HepG2 (cell line): Measurements from ENCODE around the gene NPEPL1. TPM values are rescaled to one million over a fixed set of nuclear protein-coding genes. Genes with fewer than 3 reads are reported as not detected.

ENCODE experiments used
- ATAC-seq: fragments of 200-7000 bp; cut with Tn5 transposase; 3 replicates; pipeline ENCODE4 v1.9.1; 2020; ENCODE audit warnings: mild to moderate bottlenecking, moderate library complexity
- BruUV-seq: library from RNA; stranded (reverse); fragments of 400-500 nt; replicated peaks from 2 replicates; lab custom pipeline; 2021; lab: Mats Ljungman, UMichigan
- CTCF ChIA-PET: fragments of 300-600 bp; formaldehyde crosslinking; extraction: SDS; loops from one replicate; lab custom pipeline; 2021; ENCODE audit warnings: low total read pairs, inconsistent platforms, low intra/inter-chr PET ratio; lab: Yijun Ruan, JAX
- POLR2A ChIA-PET: fragments of 350-600 bp; sonication (Branson Sonifier 250); formaldehyde crosslinking; loops from one replicate; lab custom pipeline; 2020; ENCODE audit warnings: antibody characterized with exemption, inconsistent platforms; lab: Yijun Ruan, JAX
- DNase-seq: peaks from one replicate; pipeline ENCODE4 v3.0.0-alpha.2; 2015; ENCODE audit warnings: low spot score
- FAIRE-seq: peaks from 3 replicates; lab custom pipeline; 2011; peaks lifted over from hg19 to GRCh38; lab: Jason Lieb, UNC
- H2AFZ ChIP-seq: one replicate; pipeline ENCODE4 v1.6.1; 2011; ENCODE audit warnings: low read length, inconsistent platforms
- H3K27ac ChIP-seq: fragments of 300-600 bp; 3 replicates; pipeline ENCODE4 v1.8.0; 2011; ENCODE audit warnings: mixed run types, mild to moderate bottlenecking, mixed read lengths, low read length, inconsistent platforms; ENCODE audit not compliant: insufficient read depth; ENCODE audit errors: extremely low read length
- H3K27me3 ChIP-seq, 2 experiments: fragments of 200-600 bp in 1 of 2; 2 replicates in 1 of 2; 3 replicates in 1 of 2; pipeline versions ENCODE4 v1.6.0 to v1.8.0; 2011; ENCODE audit warnings: low read length in 2 of 2, mild to moderate bottlenecking in 2 of 2, moderate library complexity in 2 of 2, inconsistent platforms in 1 of 2; ENCODE audit not compliant: insufficient read depth in 2 of 2, control insufficient read depth in 1 of 2
- H3K36me3 ChIP-seq, 2 experiments: fragments of 200-600 bp in 1 of 2; replicated peaks in 1 of 2; 2 replicates in 1 of 2; 3 replicates in 1 of 2; pipeline versions ENCODE4 v1.5.1 to v1.8.0; 2011; ENCODE audit warnings: low read length in 2 of 2, inconsistent platforms in 1 of 2; ENCODE audit not compliant: insufficient read depth in 2 of 2, control insufficient read depth in 1 of 2
- H3K4me1 ChIP-seq: 2 replicates; pipeline ENCODE4 v1.5.1; 2012; ENCODE audit warnings: low read length, inconsistent platforms; ENCODE audit not compliant: insufficient read depth
- H3K4me2 ChIP-seq: 2 replicates; pipeline ENCODE4 v1.6.0; 2011; ENCODE audit warnings: low read depth, low read length, inconsistent platforms
- H3K4me3 ChIP-seq, 3 experiments: fragments of 200-600 bp in 1 of 3; sonication (generic), shearing (Covaris generic) in 1 of 3; replicated peaks in 1 of 3; 2 replicates each; pipeline ENCODE4 v1.5.1; 2011 to 2016; ENCODE audit warnings: low read length in 3 of 3, inconsistent platforms in 2 of 3, low read depth in 2 of 3, mild to moderate bottlenecking in 2 of 3, control low read depth in 1 of 3, mixed read lengths in 1 of 3; ENCODE audit not compliant: insufficient read depth in 1 of 3
- H3K79me2 ChIP-seq: one replicate; pipeline ENCODE4 v1.6.1; 2011; ENCODE audit warnings: low read length, inconsistent platforms; ENCODE audit not compliant: insufficient read depth
- H3K9ac ChIP-seq: 2 replicates; pipeline ENCODE4 v1.6.0; 2011; ENCODE audit warnings: mild to moderate bottlenecking, low read depth, low read length, inconsistent platforms; ENCODE audit not compliant: insufficient read depth
- H3K9me3 ChIP-seq: 2 replicates; pipeline ENCODE4 v1.5.1; 2012; ENCODE audit warnings: mild to moderate bottlenecking, low read length
- H4K20me1 ChIP-seq: 2 replicates; pipeline ENCODE4 v1.6.0; 2011; ENCODE audit warnings: inconsistent platforms, mild to moderate bottlenecking, low read length, moderate library complexity; ENCODE audit not compliant: insufficient read depth
- JUNB ChIP-seq: sonication (generic); formaldehyde crosslinking; IDR thresholded peaks from 2 replicates; pipeline ENCODE4 v1.8.0; 2022; ENCODE audit warnings: missing genetic modification reagents, mild to moderate bottlenecking, borderline replicate concordance
- MAZ ChIP-seq, 2 experiments: sonication (generic) in 1 of 2; formaldehyde crosslinking in 1 of 2; IDR thresholded peaks; 2 replicates each; pipeline versions ENCODE4 v1.5.0 to v1.6.1; 2012 to 2020; ENCODE audit warnings: low read depth in 2 of 2, mild to moderate bottlenecking in 2 of 2, borderline replicate concordance in 1 of 2, improper control_type of control experiment in 1 of 2, low read length in 1 of 2, missing genetic modification reagents in 1 of 2, moderate library complexity in 1 of 2
- MLLT10 ChIP-seq: sonication (generic); formaldehyde crosslinking; IDR thresholded peaks from 2 replicates; pipeline ENCODE4 v1.4.0; 2020; ENCODE audit warnings: missing genetic modification reagents
- NFE2L2 ChIP-seq: fragments of 150-350 bp; IDR thresholded peaks from 2 replicates; pipeline ENCODE4 v1.6.1; 2014; ENCODE audit warnings: low read length
- ONECUT2 ChIP-seq: sonication (generic); formaldehyde crosslinking; IDR thresholded peaks from 2 replicates; pipeline ENCODE4 v1.4.0; 2020; ENCODE audit warnings: missing genetic modification reagents
- XRCC5 ChIP-seq: fragments of 200-400 bp; formaldehyde crosslinking; optimal IDR thresholded peaks from 2 replicates; pipeline ENCODE3; 2017; ENCODE audit warnings: mild to moderate bottlenecking, low read length
- ZNF335 ChIP-seq: sonication (generic); formaldehyde crosslinking; IDR thresholded peaks from 2 replicates; pipeline ENCODE4 v1.4.0; 2020; ENCODE audit warnings: missing genetic modification reagents
- ZNF652 ChIP-seq: IDR thresholded peaks from 2 replicates; pipeline ENCODE4 v1.6.1; 2016; ENCODE audit warnings: low read depth, borderline replicate concordance
- WGBS: methylation state at CpG from one replicate; pipeline ENCODE4 v1.1.6; 2017; ENCODE audit warnings: low lambda C conversion rate; 5-methylcytosine and 5-hydroxymethylcytosine counted together
- in situ Hi-C: cut with HindIII; loops from 2 replicates; pipeline ENCODE4 v1.10.0; 2017; ENCODE audit warnings: low pct_unique_long_range_greater_than_20kb; ENCODE audit not compliant: extremely low pct_ligation_motif_present
- intact Hi-C: fragments of 100-400 bp; cut with micrococcal nuclease; formaldehyde crosslinking; loops from one replicate; pipeline ENCODE4 v1.10.0; 2022; ENCODE audit not compliant: unreplicated experiment
- polyA plus RNA-seq, 8 experiments: library from polyadenylated mRNA; depleted of rRNA in 3 of 8; stranded (reverse) in 7 of 8; unstranded in 1 of 8; fragments of >200 nt; fragmentation: Illumina TruSeq in 4 of 8; extraction: Trizol in 4 of 8; gene quantifications; 2 replicates each; pipeline versions ENCODE4 v1.2.1 to v1.2.3, GENCODE V29; 2011 to 2016; ENCODE audit warnings: low read depth in 4 of 8, missing spikeins in 1 of 8, mixed read lengths in 1 of 8; ENCODE audit not compliant: insufficient read depth in 1 of 8
- total RNA-seq, 5 experiments: library from RNA; depleted of rRNA; stranded (reverse); fragments of >200 nt; fragmentation: Illumina TruSeq; extraction: Trizol; gene quantifications; 2 replicates each; pipeline ENCODE4 v1.2.3, GENCODE V29; 2016; ENCODE audit warnings: low read depth in 1 of 5
- TF ChIP-seq, protein P1 (sequence below): IDR thresholded peaks from 2 replicates; pipeline ENCODE4 v1.6.1; 2016; ENCODE audit warnings: mild to moderate bottlenecking, missing biosample characterization, missing genetic modification reagents
- TF ChIP-seq, protein P2 (sequence below): sonication (generic); formaldehyde crosslinking; IDR thresholded peaks from 2 replicates; pipeline ENCODE4 v1.5.0; 2020; ENCODE audit warnings: missing genetic modification reagents
- TF ChIP-seq, protein P3 (sequence below): sonication (generic); formaldehyde crosslinking; IDR thresholded peaks from 2 replicates; pipeline ENCODE4 v1.5.1; 2020; ENCODE audit warnings: mild to moderate bottlenecking, missing genetic modification reagents, moderate library complexity
- TF ChIP-seq, protein P4 (sequence below): sonication (generic); formaldehyde crosslinking; IDR thresholded peaks from 2 replicates; pipeline ENCODE4 v1.4.0; 2020; ENCODE audit warnings: mild to moderate bottlenecking, missing genetic modification reagents

The NPEPL1 gene
- total and polyA plus RNA-seq, 2 of the 13 experiments (the other 11 are each of a cell fraction or from before 2014, with no cell fraction given) = 4.1 to 7.5 TPM

DNA sequence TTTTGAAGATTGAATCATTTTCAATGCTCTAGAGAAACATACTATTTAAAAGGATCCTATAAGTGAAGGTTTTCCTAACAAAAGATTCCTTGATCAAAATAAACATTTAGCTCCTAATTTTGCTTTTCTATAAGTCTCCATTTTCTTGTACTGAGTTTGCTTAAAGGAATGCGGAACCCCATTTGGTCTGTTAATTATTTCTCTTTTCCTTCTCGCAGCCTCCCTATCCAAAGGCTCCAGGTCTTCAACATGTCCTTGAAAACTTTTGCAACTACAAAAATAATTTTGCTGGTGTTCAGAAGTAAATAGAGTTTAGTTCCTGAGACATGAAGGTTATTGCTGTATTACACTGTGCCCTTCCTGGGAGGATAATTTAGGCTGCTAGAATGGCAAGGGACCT, 8.3 kb upstream of the NPEPL1 start:
- in situ Hi-C loops = no loop called here
- Histone ChIP-seq H2AFZ (no peak overlapping the region), H3K79me2 (no peaks in the 10 kb centered on the region), H3K27ac (no peak overlapping the region), H3K4me1 (no peaks in the 10 kb centered on the region), H3K27me3 (no peaks in the 10 kb centered on the region; a peak in 1 of 5 replicates), H3K4me3 (no peak overlapping the region), H3K36me3 (peaks cover 9 to 12% of the 10 kb centered on the region in 2 experiments), H4K20me1 (no peaks in the 10 kb centered on the region), H3K4me2 (no peak overlapping the region), H3K9me3 (no peaks in the 10 kb centered on the region), H3K9ac (no peak overlapping the region)
- 93% methylated on average over 2 of the region's 2 CpGs for WGBS
- ChIA-PET POLR2A (no interaction called here), CTCF (no interaction called here)
- no peak for ATAC-seq
- FAIRE-seq = no peak
- no TSS peak for BruUV-seq
- intact Hi-C loops = no loop called here
- TF ChIP-seq, protein P1, sequence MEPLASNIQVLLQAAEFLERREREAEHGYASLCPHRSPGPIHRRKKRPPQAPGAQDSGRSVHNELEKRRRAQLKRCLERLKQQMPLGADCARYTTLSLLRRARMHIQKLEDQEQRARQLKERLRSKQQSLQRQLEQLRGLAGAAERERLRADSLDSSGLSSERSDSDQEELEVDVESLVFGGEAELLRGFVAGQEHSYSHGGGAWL (CRISPR knock-in tag) = no peak
- no peak for TF ChIP-seq MAZ (IDR thresholded peaks at IDR 0.05; ENCODE audit: borderline replicate concordance, low read depth, low read length)
- no peak for TF ChIP-seq MAZ (CRISPR knock-in tag; IDR thresholded peaks at IDR 0.05; ENCODE audit: low read depth)
- TF ChIP-seq ZNF335 (CRISPR knock-in tag) = no peak
- TF ChIP-seq NFE2L2 = no peak
- TF ChIP-seq, protein P2, sequence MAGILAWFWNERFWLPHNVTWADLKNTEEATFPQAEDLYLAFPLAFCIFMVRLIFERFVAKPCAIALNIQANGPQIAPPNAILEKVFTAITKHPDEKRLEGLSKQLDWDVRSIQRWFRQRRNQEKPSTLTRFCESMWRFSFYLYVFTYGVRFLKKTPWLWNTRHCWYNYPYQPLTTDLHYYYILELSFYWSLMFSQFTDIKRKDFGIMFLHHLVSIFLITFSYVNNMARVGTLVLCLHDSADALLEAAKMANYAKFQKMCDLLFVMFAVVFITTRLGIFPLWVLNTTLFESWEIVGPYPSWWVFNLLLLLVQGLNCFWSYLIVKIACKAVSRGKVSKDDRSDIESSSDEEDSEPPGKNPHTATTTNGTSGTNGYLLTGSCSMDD (CRISPR knock-in tag) = no peak
- TF ChIP-seq, protein P3, sequence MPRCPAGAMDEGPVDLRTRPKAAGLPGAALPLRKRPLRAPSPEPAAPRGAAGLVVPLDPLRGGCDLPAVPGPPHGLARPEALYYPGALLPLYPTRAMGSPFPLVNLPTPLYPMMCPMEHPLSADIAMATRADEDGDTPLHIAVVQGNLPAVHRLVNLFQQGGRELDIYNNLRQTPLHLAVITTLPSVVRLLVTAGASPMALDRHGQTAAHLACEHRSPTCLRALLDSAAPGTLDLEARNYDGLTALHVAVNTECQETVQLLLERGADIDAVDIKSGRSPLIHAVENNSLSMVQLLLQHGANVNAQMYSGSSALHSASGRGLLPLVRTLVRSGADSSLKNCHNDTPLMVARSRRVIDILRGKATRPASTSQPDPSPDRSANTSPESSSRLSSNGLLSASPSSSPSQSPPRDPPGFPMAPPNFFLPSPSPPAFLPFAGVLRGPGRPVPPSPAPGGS (CRISPR knock-in tag) = no peak
- no peak for TF ChIP-seq MLLT10 (CRISPR knock-in tag)
- TF ChIP-seq XRCC5 = no peak
- no peak for TF ChIP-seq ONECUT2 (CRISPR knock-in tag)
- TF ChIP-seq ZNF652 (CRISPR knock-in tag) = no peak
- TF ChIP-seq, protein P4, sequence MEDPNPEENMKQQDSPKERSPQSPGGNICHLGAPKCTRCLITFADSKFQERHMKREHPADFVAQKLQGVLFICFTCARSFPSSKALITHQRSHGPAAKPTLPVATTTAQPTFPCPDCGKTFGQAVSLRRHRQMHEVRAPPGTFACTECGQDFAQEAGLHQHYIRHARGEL (CRISPR knock-in tag) = no peak
- TF ChIP-seq JUNB = no peak
- DNase-seq = no peak
